Measurements from ENCODE around the gene TRIM56.
A peak's percentile ranks its signal among the peaks of the same experiment; 100 is the strongest.

TRIM56 gene

DNA sequence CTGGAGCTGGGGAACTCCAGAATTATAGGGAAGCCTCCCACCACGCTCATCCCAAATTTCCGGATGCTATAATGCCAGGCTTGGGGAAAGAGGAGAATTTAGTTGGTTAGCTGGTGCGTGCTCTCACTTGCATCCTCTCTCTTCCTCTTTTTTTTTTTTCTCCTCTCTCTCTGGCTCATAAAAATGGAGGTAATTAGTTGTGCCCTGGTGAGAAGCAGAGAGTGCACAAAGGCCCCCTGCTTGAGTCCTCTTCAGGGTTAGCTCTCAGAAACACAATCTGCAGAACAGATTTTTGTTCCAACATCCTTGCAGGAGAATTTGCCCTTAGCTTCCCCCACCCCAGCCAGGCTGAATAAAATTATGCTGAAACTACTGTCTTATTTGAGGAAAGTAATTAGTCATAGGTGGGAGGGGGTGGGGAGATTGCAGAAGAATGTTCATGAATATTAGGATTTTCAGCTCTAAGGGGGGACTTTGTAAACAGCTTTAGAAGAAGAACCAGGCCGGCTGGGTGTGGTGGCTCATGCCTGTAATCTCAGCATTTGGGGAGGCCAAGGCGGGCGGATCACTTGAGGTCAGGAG is 49.2 kb downstream of the TRIM56 start:
- DNase-seq, result no peak

- DNase-seq, result no peak
Observed at GRCh38 chr7:101137651-101138212, 52.5 kb downstream of the TRIM56 start.

DNA sequence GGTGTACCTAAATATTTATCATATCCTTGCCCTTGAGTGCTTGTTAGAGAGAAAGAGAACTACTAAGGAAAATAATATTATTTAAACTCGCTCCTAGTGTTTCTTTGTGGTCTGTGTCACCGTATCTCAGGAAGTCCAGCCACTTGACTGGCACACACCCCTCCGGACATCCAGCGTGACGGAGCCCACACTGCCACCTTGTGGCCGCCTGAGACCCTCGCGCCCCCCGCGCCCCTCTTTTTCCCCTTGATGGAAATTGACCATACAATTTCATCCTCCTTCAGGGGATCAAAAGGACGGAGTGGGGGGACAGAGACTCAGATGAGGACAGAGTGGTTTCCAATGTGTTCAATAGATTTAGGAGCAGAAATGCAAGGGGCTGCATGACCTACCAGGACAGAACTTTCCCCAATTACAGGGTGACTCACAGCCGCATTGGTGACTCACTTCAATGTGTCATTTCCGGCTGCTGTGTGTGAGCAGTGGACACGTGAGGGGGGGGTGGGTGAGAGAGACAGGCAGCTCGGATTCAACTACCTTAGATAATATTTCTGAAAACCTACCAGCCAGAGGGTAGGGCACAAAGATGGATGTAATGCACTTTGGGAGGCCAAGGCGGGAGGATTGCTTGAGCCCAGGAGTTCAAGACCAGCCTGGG is 53.1 kb downstream of the TRIM56 start:
- DNase-seq, result peak; percentile 75 to 77

- DNase-seq, result no peak
Observed at GRCh38 chr7:101140339-101140699, 55.0 kb downstream of the TRIM56 start.

- no peak for DNase-seq
Observed at GRCh38 chr7:101140746-101141382, 55.6 kb downstream of the TRIM56 start.

Data from stimulated activated CD4-positive, alpha-beta T cell treated with anti-CD3 and anti-CD28 coated beads, Interleukin-2, amount 100 ng/mL, for 48 hours (primary cell).